Stromal cell of bone marrow (primary cell): ENCODE measurements around the gene TENM4.
A peak's percentile ranks its signal among the peaks of the same experiment; 100 is the strongest.

Experiments
- DNase-seq: peaks from one replicate; pipeline ENCODE4 v3.0.0-alpha.2; 2012; ENCODE audit warnings: low read depth

TENM4 gene

DNA sequence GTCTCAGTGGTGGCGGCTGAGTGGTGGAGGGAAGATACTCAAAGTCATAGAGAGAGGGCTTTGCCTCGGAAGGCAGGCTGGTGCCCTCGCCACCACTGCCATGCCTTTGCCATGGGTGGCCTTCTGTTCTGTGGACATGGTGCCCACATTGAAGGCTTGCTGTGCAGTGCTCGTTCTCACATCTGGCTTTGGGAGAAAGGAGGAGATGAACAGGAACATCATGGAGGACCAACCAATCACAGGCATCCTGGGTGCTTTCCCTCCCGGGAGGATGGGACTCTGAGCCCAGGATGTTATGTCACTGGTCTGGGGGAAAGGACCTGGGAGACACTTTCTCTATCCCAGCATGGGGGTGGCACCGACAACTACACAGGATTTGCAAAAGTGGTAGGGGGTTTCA, 783.8 kb downstream of the TENM4 start:
- no peak for DNase-seq

DNA sequence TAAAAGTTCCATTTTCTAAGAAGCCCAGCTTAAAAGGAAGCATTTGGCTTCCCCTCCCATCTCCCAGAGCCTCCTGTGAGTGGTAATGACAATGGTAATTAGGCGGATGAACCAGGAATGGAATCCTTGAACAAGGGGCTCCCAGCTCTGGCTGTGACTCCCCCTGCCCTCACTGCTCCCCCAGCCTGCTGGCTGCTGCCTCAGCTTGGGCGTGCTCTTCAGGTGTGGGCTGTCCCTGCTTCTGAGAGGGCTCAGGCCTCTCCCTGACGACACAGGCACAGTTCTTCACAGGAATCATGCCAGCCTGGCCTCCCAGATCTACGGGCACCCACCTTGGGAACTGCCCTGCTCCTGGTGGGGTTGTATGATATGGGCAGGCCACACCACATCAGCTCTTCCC, 784.5 kb downstream of the TENM4 start:
- DNase-seq, result no peak

- DNase-seq, result no peak
These were observed 785.3 kb downstream of the TENM4 start for GRCh38 chr11:78655561-78655960.

DNA sequence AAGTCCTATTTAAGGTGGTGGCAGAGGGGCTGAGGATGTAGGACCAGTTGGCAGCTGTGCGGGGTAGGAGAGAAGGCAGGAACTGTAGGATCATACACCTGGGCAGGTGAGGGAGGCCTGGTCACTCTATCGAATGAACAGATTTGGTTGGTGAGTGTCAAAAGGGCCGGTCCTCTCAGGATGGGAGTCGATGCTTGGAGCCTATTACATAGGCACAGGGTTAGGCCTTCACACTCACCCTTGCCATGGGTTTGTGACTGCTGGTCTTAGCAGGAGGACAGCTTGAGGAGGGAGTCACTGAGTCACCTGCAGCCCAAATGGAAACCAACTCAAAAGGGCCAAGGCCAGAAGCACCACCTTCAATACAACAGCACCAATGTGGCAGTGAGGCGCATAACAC, 786.0 kb downstream of the TENM4 start:
- no peak for DNase-seq

DNA sequence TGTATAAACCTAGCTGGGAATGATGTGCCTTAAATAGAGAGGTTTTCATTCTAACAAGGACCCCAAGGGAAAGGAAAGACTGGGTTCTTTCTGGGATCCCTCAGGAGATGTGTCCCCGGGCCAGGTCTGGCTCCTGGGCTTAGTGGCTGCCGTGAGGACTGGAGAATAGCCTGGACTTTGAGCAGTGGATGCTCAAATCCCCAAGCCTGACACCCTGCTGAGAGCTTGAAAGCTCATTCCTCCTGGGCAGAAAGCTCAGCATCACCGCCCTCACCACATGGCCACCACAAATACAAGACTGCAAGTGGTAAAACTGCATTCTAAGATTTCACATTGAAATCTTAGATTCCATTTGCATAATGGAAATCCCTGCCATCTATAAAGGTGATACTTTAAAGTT, 786.8 kb downstream of the TENM4 start:
- no peak for DNase-seq

DNA sequence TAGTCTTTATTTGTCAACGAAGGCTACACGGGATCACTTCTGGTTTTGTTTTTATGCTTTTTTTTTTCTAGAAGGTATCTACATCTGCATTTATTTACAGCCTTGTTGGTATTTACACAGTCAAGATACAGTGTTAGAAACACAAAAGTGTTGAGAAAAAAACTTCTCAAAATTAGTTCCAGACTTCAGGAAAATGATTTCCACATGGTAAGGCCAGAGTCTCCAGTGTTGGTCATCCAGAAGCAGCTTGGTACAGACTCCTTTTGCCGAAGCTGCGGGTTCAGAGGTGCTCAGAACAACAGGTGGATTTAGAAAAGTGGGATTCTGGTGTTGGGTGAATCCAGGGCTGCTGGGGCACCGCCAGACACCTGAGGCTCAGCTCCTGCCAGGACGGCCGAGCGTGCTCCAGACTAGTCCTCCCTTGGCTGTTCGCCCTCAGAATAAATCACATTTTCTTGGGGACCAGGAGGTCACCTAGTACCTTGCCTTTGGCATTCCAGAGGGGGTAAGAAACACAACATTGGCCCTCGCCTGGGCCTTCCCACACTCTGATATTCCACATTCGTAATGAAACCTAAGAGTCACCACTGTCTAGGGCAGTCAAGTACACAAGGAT, 787.4 kb downstream of the TENM4 start:
- DNase-seq, result no peak

GRCh38 chr11:78652843-78653239, 788.0 kb downstream of the TENM4 start:
- no peak for DNase-seq

DNA sequence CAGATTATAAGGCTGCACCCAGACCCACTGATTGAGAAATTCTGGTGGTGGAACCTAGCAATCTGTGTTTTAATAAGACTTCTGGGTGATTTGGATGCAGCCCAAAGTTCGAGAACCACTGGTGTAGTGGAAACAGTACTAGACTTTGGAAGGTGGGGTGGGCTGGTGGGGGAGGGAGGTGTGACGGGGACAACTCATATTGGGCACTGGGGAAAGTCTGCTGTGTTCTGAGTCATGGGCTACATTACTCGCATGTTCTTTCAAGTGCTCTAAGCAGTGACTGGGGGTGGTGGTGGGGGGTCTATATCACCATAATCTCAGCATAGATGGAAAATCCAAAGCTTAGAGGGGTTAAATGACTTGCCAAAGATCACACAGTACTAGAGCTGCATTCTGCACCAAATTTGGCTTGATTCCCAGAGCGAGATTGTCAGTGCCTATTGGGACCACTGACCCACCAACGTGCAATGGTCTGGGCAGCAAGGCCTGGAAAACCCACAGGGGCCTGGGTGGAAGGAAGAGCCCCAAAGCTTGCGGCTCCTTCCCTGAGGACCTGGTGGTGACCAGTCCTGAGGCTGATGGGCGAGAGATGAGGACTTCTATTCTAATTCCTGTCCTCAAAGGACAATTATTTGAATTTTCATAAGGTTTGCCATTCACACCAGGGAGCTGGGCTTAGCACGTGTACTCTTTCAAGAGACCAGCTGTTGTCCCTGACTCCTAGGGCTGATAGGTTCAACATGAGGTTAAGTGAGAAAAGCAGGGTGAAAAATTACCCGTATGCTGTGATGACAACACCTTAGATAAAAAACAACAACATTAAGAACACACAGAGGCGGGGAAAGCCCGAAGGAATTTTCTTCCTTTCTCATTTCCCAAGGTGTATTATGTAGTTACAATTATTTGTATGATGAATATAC, 788.6 kb downstream of the TENM4 start:
- no peak for DNase-seq

DNA sequence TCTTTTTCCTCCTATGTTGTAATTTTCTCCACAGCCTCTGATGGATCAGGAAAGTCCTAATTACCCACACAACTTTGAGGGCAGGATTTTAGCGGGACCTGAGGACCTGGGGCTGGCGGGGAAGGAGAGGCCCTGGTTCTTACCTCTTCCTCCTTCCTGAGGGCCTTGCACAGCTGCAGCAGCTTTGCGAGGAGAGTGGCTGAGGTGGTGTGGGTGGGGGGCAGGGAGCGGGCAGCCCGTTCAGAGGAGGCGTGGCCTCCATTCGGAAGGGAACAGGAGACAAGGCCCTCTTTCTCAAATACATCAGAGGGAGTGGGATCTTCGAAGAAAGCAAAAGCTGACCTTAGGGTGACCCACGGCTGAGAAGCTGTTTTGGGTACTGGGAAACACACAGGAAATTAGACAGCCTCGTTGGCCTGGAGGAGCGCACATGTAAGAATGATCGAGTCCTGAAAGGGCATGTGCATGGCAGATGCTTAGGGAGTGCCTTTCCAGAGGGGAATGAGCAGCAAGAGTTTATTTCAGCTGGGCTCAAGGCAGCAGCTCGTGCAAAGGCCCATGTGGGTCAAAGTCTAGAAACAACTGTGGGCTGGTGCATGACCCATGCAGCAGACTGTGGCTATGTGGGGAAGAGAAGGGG, 789.6 kb downstream of the TENM4 start:
- no peak for DNase-seq

GRCh38 chr11:78649361-78650215, 791.2 kb downstream of the TENM4 start:
- DNase-seq, result no peak

DNA sequence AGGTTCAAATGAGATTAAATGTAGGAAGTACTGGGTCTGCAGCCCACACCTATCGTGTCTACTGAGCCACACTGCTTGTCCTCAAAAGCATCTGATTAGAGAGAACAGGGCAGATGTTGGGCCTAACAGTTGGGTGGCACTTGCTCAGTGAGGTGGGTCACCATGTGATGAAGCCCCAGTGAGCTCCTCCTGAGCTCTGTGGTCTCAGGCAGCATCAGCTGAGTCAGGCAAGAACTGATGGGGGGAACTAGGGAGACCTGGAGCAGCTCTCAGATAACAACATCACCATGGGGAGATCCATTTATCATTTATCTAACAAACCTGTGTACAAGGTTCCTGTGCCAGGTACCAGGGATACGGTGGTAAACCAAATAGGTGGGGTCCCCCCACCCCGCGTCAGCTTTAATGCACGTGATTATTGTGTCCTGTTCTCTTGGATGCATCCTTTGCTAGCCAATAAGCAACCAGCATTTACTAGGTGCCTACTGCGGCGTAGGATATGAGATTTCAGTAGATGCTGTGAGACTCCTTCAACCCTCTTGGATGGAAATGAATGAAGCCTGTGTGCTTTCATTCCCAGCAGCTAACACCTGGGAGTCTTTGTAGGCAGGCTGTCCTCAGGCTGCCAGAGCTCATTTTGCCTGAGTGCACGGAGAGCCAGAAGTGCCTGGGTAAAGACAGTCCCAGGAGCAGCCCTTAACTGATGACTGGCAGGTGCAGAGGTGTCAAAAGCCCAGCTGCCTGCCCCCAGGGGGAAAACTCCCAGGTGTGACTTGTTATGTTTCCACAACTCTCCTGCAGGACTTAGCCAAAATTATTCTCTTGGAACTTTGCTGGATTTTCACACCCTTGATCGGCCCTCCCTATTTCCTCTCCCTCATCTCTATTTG, 792.6 kb downstream of the TENM4 start:
- no peak for DNase-seq

DNA sequence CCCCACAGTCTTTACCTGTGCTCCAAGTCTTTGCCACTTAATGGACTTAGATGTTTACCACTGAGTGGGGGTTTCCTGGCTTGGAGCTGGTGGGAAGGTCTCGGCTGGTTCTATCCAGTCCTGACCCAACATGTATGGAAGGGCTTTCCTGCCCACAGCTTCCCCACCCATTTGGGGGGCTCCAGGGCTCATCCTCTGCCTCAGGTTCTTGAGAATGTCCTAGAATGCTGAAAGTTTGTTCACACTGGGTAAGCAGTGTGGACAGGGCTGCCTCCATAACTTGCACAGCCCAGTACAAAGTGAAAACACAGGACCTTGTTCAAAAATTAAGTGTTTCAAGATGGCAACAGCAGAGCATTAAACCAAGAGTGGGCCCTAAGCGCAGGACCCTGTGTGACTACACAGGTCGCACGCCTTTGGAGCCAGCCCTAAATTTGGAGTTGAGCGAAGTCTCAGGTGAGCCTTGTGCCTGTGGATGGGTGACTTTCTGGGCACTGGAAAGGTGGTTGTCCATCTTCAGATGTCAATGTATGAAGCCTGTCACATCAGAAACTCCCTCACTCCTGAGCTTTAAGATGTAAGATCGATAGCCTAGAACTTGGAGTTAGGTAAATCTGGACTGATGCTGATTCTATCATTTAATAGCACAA, 793.4 kb downstream of the TENM4 start:
- DNase-seq, result no peak

DNA sequence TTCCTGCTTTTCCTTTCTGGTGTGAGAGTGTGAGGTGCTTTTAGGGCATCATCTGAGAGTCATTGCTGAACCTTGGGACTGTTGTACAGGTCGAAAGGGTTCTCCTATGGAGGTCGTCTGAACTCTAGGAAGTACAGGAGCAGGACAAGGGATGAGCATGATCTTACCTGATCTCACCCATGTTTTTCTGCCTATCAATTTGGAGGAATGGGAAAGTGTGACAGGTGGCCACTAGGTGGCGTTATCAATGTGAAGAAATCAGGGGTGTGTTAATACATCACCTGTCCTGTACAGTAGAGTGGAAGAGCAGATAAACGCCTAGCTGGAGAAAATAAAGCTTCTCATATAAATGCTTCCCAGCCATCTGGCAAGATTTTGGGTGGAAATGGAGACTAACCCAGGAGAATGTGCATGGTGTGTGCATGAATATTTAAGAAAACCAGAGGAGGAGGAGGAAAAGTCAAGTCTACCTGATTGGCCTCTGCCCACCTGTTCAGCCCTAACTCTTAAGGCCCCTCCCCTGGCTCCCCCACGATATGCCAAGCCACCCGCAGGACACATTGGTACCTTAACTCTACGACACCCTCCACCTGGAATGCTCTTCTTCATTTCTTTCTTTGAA, 794.2 kb downstream of the TENM4 start:
- no peak for DNase-seq

- DNase-seq, result peak; percentile 36
These were observed 795.3 kb downstream of the TENM4 start for GRCh38 chr11:78645226-78646202.

GRCh38 chr11:78643676-78644056, 797.2 kb downstream of the TENM4 start:
- no peak for DNase-seq

DNA sequence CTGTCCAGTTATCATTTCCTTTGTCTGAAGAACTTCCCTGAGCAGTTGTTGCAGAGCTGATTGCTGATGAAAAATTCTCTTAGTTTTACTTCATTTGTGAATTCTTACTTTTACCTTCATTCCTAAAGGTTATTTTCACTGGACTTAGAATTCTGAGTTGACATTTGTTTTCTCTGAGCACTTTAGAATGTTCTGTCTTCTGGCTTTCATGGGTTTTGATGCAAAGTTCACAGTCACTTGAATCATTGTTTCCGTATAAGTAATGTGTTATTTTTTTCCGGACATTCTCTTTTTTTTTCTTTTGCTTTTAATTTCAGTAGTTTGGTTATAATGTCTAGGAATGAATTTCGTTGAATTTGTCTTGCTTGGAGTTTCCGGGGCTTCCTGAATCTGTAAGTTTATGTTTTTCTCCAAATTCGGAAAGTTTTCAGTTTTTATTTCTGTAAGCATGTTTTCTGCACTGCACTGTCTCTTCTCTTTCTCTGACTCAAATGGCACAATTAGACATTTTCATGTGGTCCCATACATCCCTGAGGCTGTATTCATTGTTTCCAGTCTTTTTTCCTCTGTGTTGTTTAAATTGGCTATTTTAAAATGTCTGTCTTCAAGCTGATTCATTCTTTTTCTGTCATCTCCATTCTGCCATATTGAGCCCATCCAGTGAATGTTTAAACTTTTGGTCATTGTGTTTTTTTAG, 797.7 kb downstream of the TENM4 start:
- DNase-seq, result no peak

DNA sequence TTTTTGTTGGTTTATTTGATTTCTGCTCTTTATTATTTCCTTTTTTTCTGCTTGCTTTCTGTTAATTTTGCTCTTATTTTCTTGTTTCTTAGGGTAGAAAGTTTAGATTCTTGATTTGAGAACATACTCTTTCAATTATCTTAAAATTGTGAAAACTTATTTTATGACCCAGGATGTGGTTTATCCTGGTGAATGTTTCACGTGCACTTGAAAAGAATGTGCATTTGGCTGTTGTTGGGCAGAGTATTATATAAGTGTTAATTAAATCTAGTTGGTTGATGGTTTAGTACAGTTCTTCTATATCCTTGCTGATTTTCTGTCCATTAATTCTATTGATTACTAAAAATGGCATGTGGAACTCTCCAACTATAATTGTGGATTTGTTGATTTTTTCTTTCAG, 799.3 kb downstream of the TENM4 start:
- DNase-seq, result no peak

DNA sequence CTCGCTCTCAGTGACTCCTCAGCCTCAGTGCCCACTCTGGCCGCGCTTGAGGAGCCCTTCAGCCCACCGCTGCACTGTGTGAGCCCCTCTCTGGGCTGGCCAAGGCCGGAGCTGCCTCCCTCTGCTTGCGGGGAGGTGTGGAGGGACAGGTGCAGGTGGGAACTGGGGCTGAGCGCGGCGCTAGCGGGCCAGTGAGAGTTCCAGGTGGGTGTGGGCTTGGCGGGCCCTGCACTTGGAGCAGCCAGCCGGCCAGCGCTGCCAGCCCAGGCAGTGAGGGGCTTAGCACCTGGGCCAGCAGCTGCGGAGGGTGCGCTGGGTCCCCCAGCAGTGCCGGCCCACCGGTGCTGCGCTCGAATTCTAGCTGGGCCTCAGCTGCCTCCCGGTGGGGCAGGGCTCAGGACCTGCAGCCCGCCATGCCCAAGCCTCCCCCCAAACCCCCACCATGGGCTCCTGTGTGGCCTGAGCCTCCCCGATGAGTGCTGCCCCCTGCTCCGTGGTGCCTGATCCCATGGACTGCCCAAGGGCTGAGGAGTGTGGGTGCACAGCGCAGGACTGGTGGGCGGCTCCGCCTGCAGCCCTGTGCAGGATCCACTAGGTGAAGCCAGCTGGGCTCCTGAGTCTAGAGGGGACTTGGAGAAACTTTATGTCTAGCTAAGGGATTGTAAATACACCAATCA, 802.0 kb downstream of the TENM4 start:
- DNase-seq, result no peak
